K562 (cell line): Measurements from ENCODE around the gene CEND1. TPM values are rescaled to one million over a fixed set of nuclear protein-coding genes. Genes with fewer than 3 reads are reported as not detected.

ENCODE experiments used
- ATAC-seq: fragments of 200-7000 bp; cut with Tn5 transposase; 3 replicates; pipeline ENCODE4 v1.9.1; 2020; ENCODE audit warnings: moderate library complexity
- BruUV-seq: library from RNA; stranded (reverse); fragments of 400-500 nt; replicated peaks from 2 replicates; lab custom pipeline; 2021; lab: Mats Ljungman, UMichigan
- CTCF ChIA-PET: fragments of 300-600 bp; formaldehyde crosslinking; extraction: SDS; loops from one replicate; lab custom pipeline; 2021; ENCODE audit warnings: low intra/inter-chr PET ratio; lab: Yijun Ruan, JAX
- POLR2A ChIA-PET: fragments of 300-600, 350-650 bp; sonication (Branson Sonifier 250); formaldehyde crosslinking; extraction: SDS; loops from one replicate; lab custom pipeline; 2021; ENCODE audit warnings: antibody characterized with exemption, inconsistent platforms; lab: Yijun Ruan, JAX
- DNase-seq, 4 experiments: peaks; one replicate each; pipeline versions ENCODE4 v3.0.0 to v3.0.0-alpha.2; 2011 to 2018; ENCODE audit warnings: low spot score in 3 of 4, mixed read lengths in 3 of 4; ENCODE audit errors: extremely low read depth in 1 of 4
- FAIRE-seq: peaks from 2 replicates; lab custom pipeline; 2011; peaks lifted over from hg19 to GRCh38; lab: Jason Lieb, UNC
- H2AFZ ChIP-seq: 2 replicates; pipeline ENCODE4 v1.6.0; 2011; ENCODE audit warnings: low read depth, low read length, control low read depth, inconsistent platforms
- H3K27ac ChIP-seq: fragments of 200-600 bp; 3 replicates; pipeline ENCODE4 v1.8.0; 2011; ENCODE audit warnings: low read depth, mild to moderate bottlenecking, control low read depth, inconsistent platforms, low read length, moderate library complexity, mixed read lengths; ENCODE audit errors: extremely low read depth
- H3K27me3 ChIP-seq, 2 experiments: fragments of 300-600 bp in 1 of 2; 2 replicates in 1 of 2; 3 replicates in 1 of 2; pipeline versions ENCODE4 v1.6.0 to v1.8.0; 2011; ENCODE audit warnings: inconsistent platforms in 2 of 2, low read length in 2 of 2, mild to moderate bottlenecking in 1 of 2, mixed read lengths in 1 of 2, moderate library complexity in 1 of 2; ENCODE audit not compliant: control insufficient read depth in 2 of 2, insufficient read depth in 2 of 2
- H3K36me3 ChIP-seq: fragments of 300-600 bp; 3 replicates; pipeline ENCODE4 v1.8.0; 2011; ENCODE audit warnings: mild to moderate bottlenecking, low read length, inconsistent platforms; ENCODE audit not compliant: control insufficient read depth, insufficient read depth
- H3K4me1 ChIP-seq, 2 experiments: fragments of 200-600 bp in 1 of 2; replicated peaks in 1 of 2; 2 replicates in 1 of 2; 3 replicates in 1 of 2; pipeline versions ENCODE4 v1.5.1 to v1.8.0; 2011; ENCODE audit warnings: inconsistent platforms in 2 of 2, low read length in 2 of 2, mild to moderate bottlenecking in 1 of 2, mixed read lengths in 1 of 2, moderate library complexity in 1 of 2; ENCODE audit not compliant: control insufficient read depth in 2 of 2, insufficient read depth in 2 of 2
- H3K4me2 ChIP-seq: 2 replicates; pipeline ENCODE4 v1.6.1; 2011; ENCODE audit warnings: low read length, control low read depth, inconsistent platforms, mixed read lengths; ENCODE audit not compliant: insufficient read depth
- H3K4me3 ChIP-seq: fragments of 200-600 bp; sonication (generic), shearing (Covaris generic); 2 replicates; pipeline ENCODE4 v1.5.1; 2016; ENCODE audit warnings: control low read depth, inconsistent platforms
- H3K79me2 ChIP-seq: fragments of 200-600 bp; 3 replicates; pipeline ENCODE4 v1.8.0; 2011; ENCODE audit warnings: low read length, inconsistent platforms; ENCODE audit not compliant: control insufficient read depth, insufficient read depth
- H3K9ac ChIP-seq, 2 experiments: 2 replicates each; pipeline versions ENCODE4 v1.6.0 to v1.6.1; 2011; ENCODE audit warnings: low read depth in 2 of 2, low read length in 2 of 2, control low read depth in 1 of 2, inconsistent platforms in 1 of 2, mild to moderate bottlenecking in 1 of 2, mixed read lengths in 1 of 2; ENCODE audit not compliant: insufficient read depth in 1 of 2
- H3K9me1 ChIP-seq: one replicate; pipeline ENCODE4 v1.6.0; 2011; ENCODE audit warnings: inconsistent platforms, mild to moderate bottlenecking, low read length, moderate library complexity; ENCODE audit not compliant: control insufficient read depth, insufficient read depth
- H3K9me3 ChIP-seq: replicated peaks from 2 replicates; pipeline ENCODE4 v1.5.1; 2011; ENCODE audit warnings: low read depth, low read length, inconsistent platforms; ENCODE audit not compliant: control insufficient read depth, insufficient read depth
- H4K20me1 ChIP-seq: replicated peaks from 2 replicates; pipeline ENCODE4 v1.6.1; 2011; ENCODE audit warnings: low read length, inconsistent platforms, mixed read lengths; ENCODE audit not compliant: control insufficient read depth, insufficient read depth
- ARID1B ChIP-seq: fragments of 450-650 bp; IDR thresholded peaks from 2 replicates; pipeline ENCODE4 v1.6.1; 2016; ENCODE audit warnings: antibody characterized with exemption, mild to moderate bottlenecking, inconsistent platforms
- BCOR ChIP-seq: fragments of 450-650 bp; IDR thresholded peaks from 2 replicates; pipeline ENCODE4 v1.6.1; 2016
- CXXC5 ChIP-seq: fragments of 250-450 bp; sonication (Bioruptor Pico); IDR thresholded peaks from 2 replicates; pipeline ENCODE4 v1.8.0; 2022; ENCODE audit warnings: inconsistent platforms, mild to moderate bottlenecking, moderate library complexity
- EP400 ChIP-seq: fragments of 450-650 bp; IDR thresholded peaks from 2 replicates; pipeline ENCODE4 v1.6.1; 2017; ENCODE audit warnings: antibody characterized with exemption, mild to moderate bottlenecking, moderate library complexity
- HCFC1 ChIP-seq: IDR thresholded peaks from 2 replicates; pipeline ENCODE4 v1.6.1; 2012; ENCODE audit warnings: low read depth, low read length, improper control_type of control experiment
- NONO ChIP-seq, 2 experiments: fragments of 200-400 bp in 1 of 2; fragments of 450-650 bp in 1 of 2; formaldehyde crosslinking in 1 of 2; IDR thresholded peaks; 2 replicates each; pipeline ENCODE4 v1.6.1; 2017; ENCODE audit warnings: low read depth in 2 of 2, mild to moderate bottlenecking in 2 of 2, moderate library complexity in 2 of 2, low read length in 1 of 2
- SAFB ChIP-seq: fragments of 200-400 bp; formaldehyde crosslinking; IDR thresholded peaks from 2 replicates; pipeline ENCODE4 v1.6.1; 2017; ENCODE audit warnings: low read depth, low read length, borderline replicate concordance
- SIN3B ChIP-seq: fragments of 450-650 bp; IDR thresholded peaks from 2 replicates; pipeline ENCODE4 v1.6.1; 2017; ENCODE audit warnings: low read depth, mild to moderate bottlenecking, moderate library complexity
- STAT5B ChIP-seq: fragments of 250-450 bp; sonication (Bioruptor Pico); IDR thresholded peaks from 2 replicates; pipeline ENCODE4 v1.8.0; 2021; ENCODE audit warnings: mild to moderate bottlenecking, inconsistent platforms
- ZBTB33 ChIP-seq: sonication (generic); formaldehyde crosslinking; IDR thresholded peaks from 2 replicates; pipeline ENCODE4 v1.8.1; 2023; ENCODE audit warnings: mild to moderate bottlenecking, missing genetic modification reagents
- ZNF592 ChIP-seq: fragments of 450-650 bp; IDR thresholded peaks from 2 replicates; pipeline ENCODE4 v1.6.1; 2017; ENCODE audit warnings: antibody characterized with exemption, mild to moderate bottlenecking
- ZNF766 ChIP-seq: fragments of 200-800 bp; sonication (Bioruptor generic); conservative IDR thresholded peaks from 2 replicates; pipeline ENCODE4 v1.6.1; 2016; ENCODE audit warnings: missing genetic modification characterization, missing compliant biosample characterization
- WGBS: fragments of 100-300 bp; shearing (Covaris generic); methylation state at CpG from one replicate; pipeline ENCODE4 v1.1.6; 2016; ENCODE audit warnings: low coverage, mixed read lengths; ENCODE audit not compliant: insufficient coverage; ENCODE audit errors: missing lambda C conversion rate; 5-methylcytosine and 5-hydroxymethylcytosine counted together
- in situ Hi-C: fragments of 300-500 bp; cut with MboI; formaldehyde crosslinking; loops from 4 replicates; pipeline ENCODE4 v1.15.0; 2018; ENCODE audit warnings: inconsistent platforms, mixed read lengths
- intact Hi-C: fragments of 100-400 bp; cut with micrococcal nuclease; formaldehyde crosslinking; loops from 2 replicates; pipeline ENCODE4 v1.14.2; 2022
- polyA plus RNA-seq, 8 experiments: library from polyadenylated mRNA; depleted of rRNA in 4 of 8; stranded (reverse) in 5 of 8; unstranded in 3 of 8; fragments of >200 nt; fragmentation: Nextera tagmentation in 2 of 8; fragmentation: Illumina TruSeq in 1 of 8; extraction: Ambion mirVana in 2 of 8; extraction: Trizol in 1 of 8; gene quantifications; 2 replicates each; pipeline versions ENCODE4 v1.2.1 to v1.2.3, GENCODE V29; 2011 to 2014; ENCODE audit warnings: inconsistent platforms in 1 of 8, missing spikeins in 1 of 8
- total RNA-seq, 7 experiments: library from RNA; depleted of rRNA in 6 of 7; stranded (reverse); fragments of >200 nt in 6 of 7; fragmentation: Illumina TruSeq in 2 of 7; extraction: Trizol in 2 of 7; gene quantifications; 2 replicates each; pipeline versions ENCODE4 v1.2.1 to v1.2.3, GENCODE V29; 2011 to 2021; ENCODE audit warnings: low replicate concordance in 1 of 7
- TF ChIP-seq, protein P1 (sequence below), 3 experiments: fragments of 200-800 bp in 1 of 3; sonication (Bioruptor generic) in 1 of 3; sonication (generic) in 1 of 3; formaldehyde crosslinking in 1 of 3; IDR thresholded peaks; 2 replicates each; pipeline versions ENCODE4 v1.6.1 to v1.8.0; 2016 to 2022; ENCODE audit warnings: mild to moderate bottlenecking in 2 of 3, missing compliant biosample characterization in 2 of 3, missing genetic modification characterization in 2 of 3, missing genetic modification reagents in 1 of 3

Gene CEND1
- total and polyA plus RNA-seq, 9 of the 15 experiments (the other 6 are each of a cell fraction or from before 2014, with no cell fraction given) = 0.13 to 0.18 (median 0.16) TPM; not detected in 6

GRCh38 chr11:798093-798713 lies 8.3 kb upstream of the CEND1 start, which contains the start of gene SLC25A22:
Gene SLC25A22, minus strand, starts transcription at chr11:798281. Its CDS starts 3,275 bp downstream, at chr11:795006.
- H4K20me1 ChIP-seq = no peaks in the 10 kb centered on the region
- ATAC-seq = peak; percentile 84
- peak within 1 kb of the TSS; percentile 66 to 95 for H3K9ac ChIP-seq
- no TSS peak for BruUV-seq
- CTCF ChIA-PET = interaction anchor here (0.6 to 2.4 kb wide), 3 partner anchors 22 to 279 kb away, joined by 3 to 10 read pairs (median 3); no protein-coding TSS in a partner anchor
- in situ Hi-C loops (no loop called here), intact Hi-C loops (loop anchor here (5.0 to 10.0 kb wide), 2 partner anchors 71 to 233 kb away; partner anchors contain the start of genes LMNTD2 and RASSF7)
- no peaks in the 10 kb centered on the region for H3K9me1 ChIP-seq
- H3K4me1 ChIP-seq = peaks cover 7 to 97% of the 10 kb centered on the region in 2 experiments
- peak; percentile 84 to 92 (median 86) for DNase-seq
- H3K4me3 ChIP-seq = peak within 1 kb of the TSS; percentile 73
- FAIRE-seq = no peak
- H3K9me3 ChIP-seq = no peaks in the 10 kb centered on the region
- H3K36me3 ChIP-seq = peaks cover 53% of the 10 kb centered on the region; the same call in 1 of the 3 replicates
- H3K79me2 ChIP-seq = peaks cover 26% of the 10 kb centered on the region
- H2AFZ ChIP-seq = peak within 1 kb of the TSS; percentile 79
- H3K27ac ChIP-seq = peak within 1 kb of the TSS; percentile 71
- peak within 1 kb of the TSS; percentile 91 for H3K4me2 ChIP-seq
- WGBS = 5% methylated on average over 33 of the region's 69 CpGs
- H3K27me3 ChIP-seq = no peaks in the 10 kb centered on the region
- POLR2A ChIA-PET = interaction anchor here (1.0 to 1.1 kb wide), 2 partner anchors 34 to 49 kb away, joined by 3 to 4 read pairs; no protein-coding TSS in a partner anchor
- TF ChIP-seq BCOR (0 out of 2 replicates have a peak, but pooled peaks have one; percentile 11), ARID1B (no peak), CXXC5 (peak; percentile 64; the same call in 1 of the 2 replicates), HCFC1 (peak; percentile 35; the same call in 1 of the 2 replicates), ZNF592 (peak; percentile 57; the same call in 1 of the 2 replicates), NONO (IDR thresholded peaks at IDR 0.05; ENCODE audit: low read depth in 2 of 2, low read length in 1 of 2) (peak in 1 of 2 experiments; percentile 48; a peak in 1 of 4 replicates), ZBTB33 (CRISPR knock-in tag) (peak; percentile 73), EP400 (no peak), ZNF766 (CRISPR knock-in tag) (peak; percentile 80), SIN3B (peak; percentile 50; the same call in 1 of the 2 replicates), STAT5B (CRISPR knock-in tag) (no peak), SAFB (peak; percentile 91)
- TF ChIP-seq, protein P1, sequence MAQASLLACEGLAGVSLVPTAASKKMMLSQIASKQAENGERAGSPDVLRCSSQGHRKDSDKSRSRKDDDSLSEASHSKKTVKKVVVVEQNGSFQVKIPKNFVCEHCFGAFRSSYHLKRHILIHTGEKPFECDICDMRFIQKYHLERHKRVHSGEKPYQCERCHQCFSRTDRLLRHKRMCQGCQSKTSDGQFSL (CRISPR knock-in tag; IDR thresholded peaks at IDR 0.05) = no peak; the same call in 1 of the 2 replicates
- TF ChIP-seq, protein P1 (tag; IDR thresholded peaks at IDR 0.05) = no peak
